IMR-90 (cell line): ENCODE data around the gene ALDOC.

ENCODE experiments used
- CEBPB ChIP-seq: IDR thresholded peaks from 2 replicates; pipeline ENCODE4 v1.6.1; 2012; ENCODE audit warnings: low read depth, low read length, improper control_type of control experiment
- TF ChIP-seq, protein P1 (sequence below): conservative IDR thresholded peaks from 2 replicates; pipeline ENCODE4 v1.5.1; 2012; ENCODE audit warnings: mild to moderate bottlenecking, low read depth, low read length, improper control_type of control experiment

- TF ChIP-seq, protein P1, sequence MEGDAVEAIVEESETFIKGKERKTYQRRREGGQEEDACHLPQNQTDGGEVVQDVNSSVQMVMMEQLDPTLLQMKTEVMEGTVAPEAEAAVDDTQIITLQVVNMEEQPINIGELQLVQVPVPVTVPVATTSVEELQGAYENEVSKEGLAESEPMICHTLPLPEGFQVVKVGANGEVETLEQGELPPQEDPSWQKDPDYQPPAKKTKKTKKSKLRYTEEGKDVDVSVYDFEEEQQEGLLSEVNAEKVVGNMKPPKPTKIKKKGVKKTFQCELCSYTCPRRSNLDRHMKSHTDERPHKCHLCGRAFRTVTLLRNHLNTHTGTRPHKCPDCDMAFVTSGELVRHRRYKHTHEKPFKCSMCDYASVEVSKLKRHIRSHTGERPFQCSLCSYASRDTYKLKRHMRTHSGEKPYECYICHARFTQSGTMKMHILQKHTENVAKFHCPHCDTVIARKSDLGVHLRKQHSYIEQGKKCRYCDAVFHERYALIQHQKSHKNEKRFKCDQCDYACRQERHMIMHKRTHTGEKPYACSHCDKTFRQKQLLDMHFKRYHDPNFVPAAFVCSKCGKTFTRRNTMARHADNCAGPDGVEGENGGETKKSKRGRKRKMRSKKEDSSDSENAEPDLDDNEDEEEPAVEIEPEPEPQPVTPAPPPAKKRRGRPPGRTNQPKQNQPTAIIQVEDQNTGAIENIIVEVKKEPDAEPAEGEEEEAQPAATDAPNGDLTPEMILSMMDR = no peak
- no peak for TF ChIP-seq CEBPB
Observed at GRCh38 chr17:28613931-28614381, 37.3 kb upstream of the ALDOC start, which contains the start of gene RSKR.
